Ascending aorta (tissue), 2 donors: Measurements from ENCODE around the gene SARNP. TPM values are rescaled to one million over a fixed set of nuclear protein-coding genes. Genes with fewer than 3 reads are reported as not detected.

Experiments used
- DNase-seq, 2 donors: peaks; one replicate each; pipeline ENCODE4 v3.0.0-alpha.2; 2019; ENCODE audit warnings: low spot score in 2 of 2
- H3K27ac ChIP-seq, 2 donors: fragments of 200-600 bp; sonication (generic); one replicate each; pipeline ENCODE4 v1.5.1; 2016 to 2017; ENCODE audit warnings: mild to moderate bottlenecking in 1 of 2
- H3K27me3 ChIP-seq: fragments of 200-600 bp; sonication (generic); one replicate; pipeline ENCODE4 v1.5.1; 2017
- H3K36me3 ChIP-seq, 2 donors: fragments of 200-600 bp; sonication (generic); one replicate each; pipeline ENCODE4 v1.5.1; 2016
- H3K4me1 ChIP-seq, 2 donors: fragments of 200-600 bp; sonication (generic); one replicate each; pipeline ENCODE4 v1.5.1; 2016 to 2017; ENCODE audit warnings: mild to moderate bottlenecking in 1 of 2
- H3K4me3 ChIP-seq, 2 donors: fragments of 200-600 bp; sonication (generic); one replicate each; pipeline ENCODE4 v1.5.1; 2016 to 2017; ENCODE audit warnings: mild to moderate bottlenecking in 1 of 2
- H3K9me3 ChIP-seq, 2 donors: fragments of 200-600 bp; sonication (generic); one replicate each; pipeline ENCODE4 v1.5.1; 2016
- CTCF ChIP-seq, 3 experiments: fragments of 200-600 bp in 2 of 3; fragments of 450-650 bp in 1 of 3; sonication (generic) in 2 of 3; IDR thresholded peaks; one replicate each; pipeline ENCODE4 v1.5.1; 2016 to 2019; ENCODE audit warnings: antibody characterized with exemption in 3 of 3, mild to moderate bottlenecking in 1 of 3, moderate library complexity in 1 of 3
- intact Hi-C: fragments of 100-400 bp; cut with DNase I; formaldehyde crosslinking; loops from one replicate; pipeline ENCODE4 v1.15.1; 2023
- total RNA-seq: library from RNA; depleted of rRNA; stranded (reverse); fragments of >200 nt; gene quantifications from one replicate; pipeline ENCODE4 v1.1.0, GENCODE V29; 2016

Gene SARNP
- total RNA-seq, 1 donor from 2014 or later = 13.4 TPM

- peak overlapping the region; percentile 64 to 79 for H3K4me3 ChIP-seq
- H3K27ac ChIP-seq = peak overlapping the region; percentile 86 to 88
- H3K27me3 ChIP-seq = no peaks in the 10 kb centered on the region
- no peak for TF ChIP-seq CTCF (IDR thresholded peaks at IDR 0.05)
- DNase-seq = no peak
- no peaks in the 10 kb centered on the region for H3K36me3 ChIP-seq
- H3K9me3 ChIP-seq = no peaks in the 10 kb centered on the region
- peaks cover 35 to 77% of the 10 kb centered on the region in 2 donors for H3K4me1 ChIP-seq
- intact Hi-C loops = no loop called here
Measured at GRCh38 chr12:55715169-55715764, 102.3 kb downstream of the SARNP start.

- Histone ChIP-seq H3K9me3 (no peaks in the 10 kb centered on the region), H3K4me3 (no peak overlapping the region), H3K36me3 (no peaks in the 10 kb centered on the region), H3K27me3 (no peaks in the 10 kb centered on the region), H3K27ac (peak overlapping the region; percentile 81 to 95), H3K4me1 (peaks cover 27 to 76% of the 10 kb centered on the region in 2 donors)
- intact Hi-C loops = no loop called here
- no peak for TF ChIP-seq CTCF (IDR thresholded peaks at IDR 0.05)
- no peak for DNase-seq
Measured at GRCh38 chr12:55713721-55714120, 103.8 kb downstream of the SARNP start.

- Histone ChIP-seq H3K36me3 (no peaks in the 10 kb centered on the region), H3K27me3 (no peaks in the 10 kb centered on the region), H3K27ac (peak overlapping the region; percentile 81 to 95), H3K9me3 (no peaks in the 10 kb centered on the region), H3K4me1 (peaks cover 23 to 73% of the 10 kb centered on the region in 2 donors), H3K4me3 (peak overlapping the region in 1 of 2 donors; percentile 85)
- intact Hi-C loops = no loop called here
- no peak for DNase-seq
- TF ChIP-seq CTCF (IDR thresholded peaks at IDR 0.05) = no peak
Measured at GRCh38 chr12:55712700-55713415, 104.7 kb downstream of the SARNP start.

GRCh38 chr12:55711786-55712553 lies 105.6 kb downstream of the SARNP start:
- Histone ChIP-seq H3K27ac (peak overlapping the region; percentile 81 to 95), H3K4me3 (peak overlapping the region in 1 of 2 donors; percentile 85), H3K27me3 (no peaks in the 10 kb centered on the region), H3K9me3 (no peaks in the 10 kb centered on the region), H3K36me3 (no peaks in the 10 kb centered on the region), H3K4me1 (peaks cover 15 to 64% of the 10 kb centered on the region in 2 donors)
- no peak for TF ChIP-seq CTCF (IDR thresholded peaks at IDR 0.05)
- intact Hi-C loops = no loop called here
- DNase-seq = no peak

- TF ChIP-seq CTCF (IDR thresholded peaks at IDR 0.05) = no peak
- Histone ChIP-seq H3K4me1 (peaks cover 7 to 53% of the 10 kb centered on the region in 2 donors), H3K36me3 (no peaks in the 10 kb centered on the region), H3K9me3 (no peaks in the 10 kb centered on the region), H3K27ac (peak overlapping the region; percentile 92 to 95), H3K27me3 (no peaks in the 10 kb centered on the region), H3K4me3 (peak overlapping the region; percentile 70 to 85)
- DNase-seq = peak in 1 of 2 donors; percentile 77
- intact Hi-C loops = no loop called here
Measured at GRCh38 chr12:55708695-55709233, 108.8 kb downstream of the SARNP start.
